NCI-H187 treated with DMSO at 0.1 percent for 48 hours (cell line): ENCODE measurements around the gene PPM1J.

Experiments used
- DNase-seq: peaks from one replicate; lab custom pipeline; 2025; lab: John Stamatoyannopoulos, UW

The PPM1J gene

GRCh38 chr1:112704934-112705627, 10.1 kb downstream of the PPM1J start:
- no peak for DNase-seq

GRCh38 chr1:112704391-112704933, 10.7 kb downstream of the PPM1J start:
- no peak for DNase-seq

- DNase-seq = no peak
Measured at GRCh38 chr1:112703706-112704105, 11.4 kb downstream of the PPM1J start.

GRCh38 chr1:112702420-112703261, 12.5 kb downstream of the PPM1J start:
- no peak for DNase-seq

- no peak for DNase-seq
Measured at GRCh38 chr1:112702067-112702395, 13.1 kb downstream of the PPM1J start.

- DNase-seq = no peak
Measured at GRCh38 chr1:112701227-112702066, 13.7 kb downstream of the PPM1J start.

- DNase-seq = no peak
Measured at GRCh38 chr1:112700290-112701226, 14.6 kb downstream of the PPM1J start.

- DNase-seq = no peak
Measured at GRCh38 chr1:112699425-112700144, 15.5 kb downstream of the PPM1J start.

GRCh38 chr1:112698366-112699310, 16.5 kb downstream of the PPM1J start:
- peak; percentile 47 for DNase-seq

GRCh38 chr1:112697781-112698201, 17.3 kb downstream of the PPM1J start:
- no peak for DNase-seq

GRCh38 chr1:112696578-112697314, 18.4 kb downstream of the PPM1J start:
- DNase-seq = no peak

GRCh38 chr1:112695276-112695675, 19.9 kb downstream of the PPM1J start:
- DNase-seq = no peak

- DNase-seq = no peak
Measured at GRCh38 chr1:112694363-112694929, 20.7 kb downstream of the PPM1J start.

- no peak for DNase-seq
Measured at GRCh38 chr1:112693821-112694220, 21.3 kb downstream of the PPM1J start.

GRCh38 chr1:112692681-112693080, 22.5 kb downstream of the PPM1J start:
- DNase-seq = no peak

GRCh38 chr1:112689842-112690237, 25.3 kb downstream of the PPM1J start:
- no peak for DNase-seq

GRCh38 chr1:112689196-112689841, 25.8 kb downstream of the PPM1J start:
- no peak for DNase-seq

GRCh38 chr1:112688781-112689193, 26.3 kb downstream of the PPM1J start:
- DNase-seq = no peak
